Heart left ventricle (tissue), 13 donors: ENCODE data around the gene SLC35A1.

Experiments
- CTCF ChIP-seq, 12 donors: fragments of 200-600 bp; sonication (generic) in 4 of 12; IDR thresholded peaks; one replicate each; pipeline versions ENCODE4 v1.5.0 to v1.8.0; 2018 to 2022; ENCODE audit warnings: antibody characterized with exemption in 12 of 12, mild to moderate bottlenecking in 5 of 12
- POLR2A ChIP-seq, 2 donors: fragments of 450-650 bp; IDR thresholded peaks; one replicate each; pipeline ENCODE4 v1.6.1; 2017; ENCODE audit warnings: antibody characterized with exemption in 2 of 2, mild to moderate bottlenecking in 2 of 2, moderate library complexity in 2 of 2
- donor health status: ischemic (EF 13 %, LVEDD 7.1; RV severe dilation, severe dysfunction).
- donor health status: DM: no; HTN: yes; CAD: no.
- donor health status: DM: no; HTN: no; CAD: no.
- donor health status: ischemic (EF 25% LVEDD 6.9; RV normal size, moderate dysfunction).
- donor health status: ischemic (EF 25% LVEDD 5.7; RV mildly dilated, moderate dysfunction).
- donor health status: ischemic (EF 35%, LVEDD 5.7; RV mildly dilated, moderate dysfunction).
- donor health status: nonischemic (EF 11% LVEDD 7.7; RV severe dilation, severe dysfunction).
- donor health status: DM: yes; HTN: yes; CAD: no.
- donor health status: PGD.
- donor health status: ischemic (EF 29% LVEDD 5.4; RV normal size, mild dysfunction).
- donor health status: nonischemic (EF 23%, LVEDD 6.1; RV moderate dilation, normal function).

GRCh38 chr6:87534377-87535047, 61.7 kb downstream of the SLC35A1 start:
- TF ChIP-seq CTCF (IDR thresholded peaks at IDR 0.05) (no peak), POLR2A (IDR thresholded peaks at IDR 0.05) (no peak)
